ENCODE measurements around the gene CCDC68.

GRCh38 chr18:54905629-54906028 lies 53.6 kb downstream of the CCDC68 start:
- TF ChIP-seq POLR2AphosphoS5 (IDR thresholded peaks at IDR 0.05; ENCODE audit: low read depth, low read length) (no peak), POLR2A (IDR thresholded peaks at IDR 0.05; ENCODE audit: low read depth, low read length) (no peak)
